HG03025 (cell line): Measurements from ENCODE around the gene CRLF3.
A peak's percentile ranks its signal among the peaks of the same experiment; 100 is the strongest.
"Not testable (repeated sequence)": the region's sequence is repeated elsewhere in the genome, so short reads cannot be mapped to it uniquely, and the experiment has no call there.

Experiments used
- ATAC-seq: cut with Tn5 transposase; IDR thresholded peaks from one replicate; pipeline ENCODE4 v1.9.1; 2021; ENCODE audit warnings: mild to moderate bottlenecking, moderate library complexity; ENCODE audit not compliant: unreplicated experiment, low FRiP score

CRLF3 gene, protein sequence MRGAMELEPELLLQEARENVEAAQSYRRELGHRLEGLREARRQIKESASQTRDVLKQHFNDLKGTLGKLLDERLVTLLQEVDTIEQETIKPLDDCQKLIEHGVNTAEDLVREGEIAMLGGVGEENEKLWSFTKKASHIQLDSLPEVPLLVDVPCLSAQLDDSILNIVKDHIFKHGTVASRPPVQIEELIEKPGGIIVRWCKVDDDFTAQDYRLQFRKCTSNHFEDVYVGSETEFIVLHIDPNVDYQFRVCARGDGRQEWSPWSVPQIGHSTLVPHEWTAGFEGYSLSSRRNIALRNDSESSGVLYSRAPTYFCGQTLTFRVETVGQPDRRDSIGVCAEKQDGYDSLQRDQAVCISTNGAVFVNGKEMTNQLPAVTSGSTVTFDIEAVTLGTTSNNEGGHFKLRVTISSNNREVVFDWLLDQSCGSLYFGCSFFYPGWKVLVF

GRCh38 chr17:30824356-30825145, at the start of gene CRLF3:
Gene CRLF3 (minus strand): TSS chr17:30824692. CDS start chr17:30824651, 41 bp downstream.
- peak; percentile 76 for ATAC-seq

DNA sequence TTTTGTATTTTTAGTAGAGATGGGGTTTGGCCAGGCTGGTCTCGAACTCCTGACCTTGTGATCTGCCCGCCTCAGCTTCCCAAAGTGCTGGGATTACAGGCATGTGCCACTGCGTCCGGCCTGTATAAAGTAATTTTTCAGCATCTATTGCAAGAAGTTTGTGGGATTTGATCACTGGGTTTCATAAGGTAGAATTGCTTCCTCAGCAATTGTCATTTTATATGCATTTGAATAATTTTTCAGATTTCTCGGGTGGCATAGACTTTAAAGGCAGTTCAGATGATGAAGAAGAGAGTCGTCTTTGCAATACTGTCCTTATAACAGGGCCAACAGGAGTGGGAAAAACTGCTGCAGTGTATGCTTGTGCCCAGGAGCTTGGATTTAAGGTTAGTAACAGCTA, 44.5 kb upstream of the CRLF3 start:
- ATAC-seq = no peak

- ATAC-seq = no peak
Measured at GRCh38 chr17:30864636-30865035, 40.1 kb upstream of the CRLF3 start.

- no peak for ATAC-seq
Measured at GRCh38 chr17:30858556-30859250, 34.2 kb upstream of the CRLF3 start.

DNA sequence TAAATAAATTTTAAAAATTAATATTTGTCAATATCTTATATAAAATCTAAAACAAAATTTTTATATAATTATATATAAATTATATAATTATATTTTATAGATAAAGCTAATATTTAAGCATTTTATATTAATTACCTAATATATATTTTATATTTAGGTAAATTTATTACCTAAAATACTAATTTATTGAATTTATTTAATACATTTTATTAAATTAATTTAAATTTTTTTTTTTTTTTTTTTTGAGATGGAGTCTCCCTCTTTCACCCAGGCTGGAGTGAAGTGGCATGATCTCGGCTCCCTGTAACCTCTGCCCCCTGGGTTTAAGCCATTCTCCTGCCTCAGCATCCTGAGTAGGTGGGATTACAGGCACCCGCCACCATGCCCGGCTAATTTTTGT, 29.7 kb upstream of the CRLF3 start:
- no peak for ATAC-seq

GRCh38 chr17:30848021-30848420, 23.5 kb upstream of the CRLF3 start:
- no peak for ATAC-seq

GRCh38 chr17:30840771-30841170, 16.3 kb upstream of the CRLF3 start:
- ATAC-seq = no peak

DNA sequence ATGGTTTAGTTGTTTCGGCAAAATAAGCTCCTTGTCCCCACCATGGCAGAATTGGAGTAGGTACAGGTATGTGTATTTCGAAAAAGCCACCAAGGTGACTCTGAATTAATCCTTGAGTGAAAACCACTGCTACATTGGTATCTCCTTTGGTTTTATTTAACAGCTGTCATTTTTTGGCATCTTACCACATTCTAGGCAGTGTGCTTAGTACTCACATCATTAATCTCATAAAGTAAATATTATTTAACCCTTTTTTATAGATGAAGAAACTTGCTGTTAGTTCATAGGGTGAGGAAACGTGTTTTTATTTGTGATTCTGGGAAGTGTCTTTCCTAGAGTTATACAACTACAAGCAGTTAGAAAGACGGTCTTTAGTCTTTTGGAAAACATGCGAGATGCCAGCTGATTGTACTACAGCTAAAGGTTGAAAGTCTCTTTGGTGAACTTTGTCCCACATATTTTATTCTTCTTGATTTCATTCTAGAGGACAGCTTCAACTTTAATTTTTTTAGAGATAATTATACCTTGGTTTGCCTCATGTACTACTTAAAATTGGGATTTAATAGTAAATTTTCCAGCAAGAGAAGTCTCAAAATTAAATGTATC, 13.8 kb upstream of the CRLF3 start:
- ATAC-seq = no peak

GRCh38 chr17:30832438-30833124, 8.1 kb upstream of the CRLF3 start:
- no peak for ATAC-seq

GRCh38 chr17:30831663-30832437, 7.4 kb upstream of the CRLF3 start, which contains the start of gene ATAD5:
Gene ATAD5 (plus strand): TSS chr17:30831966. CDS start chr17:30832348, 382 bp downstream.
- ATAC-seq = peak; percentile 61

DNA sequence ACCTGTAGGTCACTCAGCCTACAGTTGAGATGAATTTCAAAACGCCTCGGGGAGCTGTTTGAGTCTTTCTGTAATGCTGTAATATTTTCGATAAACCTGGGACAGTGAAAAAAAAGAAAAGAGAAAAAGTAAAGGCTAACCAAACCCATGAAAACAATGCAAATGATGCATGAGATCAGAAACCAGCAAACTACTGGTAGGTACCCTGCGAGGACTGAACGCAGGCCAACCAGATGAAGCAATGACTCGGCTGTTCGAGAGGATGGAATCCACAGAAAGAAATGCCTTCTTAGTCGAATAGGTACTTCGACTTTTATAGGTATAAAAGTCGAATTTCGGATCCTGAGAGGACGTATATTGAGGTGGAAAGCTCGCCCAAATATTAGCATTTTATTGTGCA, 6.8 kb upstream of the CRLF3 start:
- no peak for ATAC-seq

- ATAC-seq = no peak
Measured at GRCh38 chr17:30829022-30829421, 4.5 kb upstream of the CRLF3 start.

DNA sequence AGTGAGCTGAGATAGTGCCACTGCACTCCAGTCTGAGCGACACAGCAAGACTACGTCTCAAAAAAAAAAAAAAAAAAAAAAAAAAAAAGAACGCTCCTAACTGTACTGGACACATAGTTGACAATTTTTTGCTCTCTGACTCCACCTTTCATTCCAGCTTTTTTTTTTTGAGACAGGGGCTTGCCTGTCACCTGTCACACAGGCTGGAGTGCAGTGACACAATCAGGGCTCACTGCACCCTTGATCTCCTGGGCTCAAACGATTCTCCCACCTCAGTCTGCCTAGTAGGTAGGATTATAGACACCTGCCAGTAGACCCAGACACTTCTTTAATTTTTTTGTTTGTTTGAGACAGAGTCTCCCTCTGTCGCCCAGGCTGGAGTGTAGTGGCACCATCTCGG, 2.6 kb upstream of the CRLF3 start:
- ATAC-seq = no peak

GRCh38 chr17:30824002-30824355, 513 bp downstream of the CRLF3 start:
- no peak for ATAC-seq

GRCh38 chr17:30823421-30823820, 1.1 kb downstream of the CRLF3 start:
- no peak for ATAC-seq

DNA sequence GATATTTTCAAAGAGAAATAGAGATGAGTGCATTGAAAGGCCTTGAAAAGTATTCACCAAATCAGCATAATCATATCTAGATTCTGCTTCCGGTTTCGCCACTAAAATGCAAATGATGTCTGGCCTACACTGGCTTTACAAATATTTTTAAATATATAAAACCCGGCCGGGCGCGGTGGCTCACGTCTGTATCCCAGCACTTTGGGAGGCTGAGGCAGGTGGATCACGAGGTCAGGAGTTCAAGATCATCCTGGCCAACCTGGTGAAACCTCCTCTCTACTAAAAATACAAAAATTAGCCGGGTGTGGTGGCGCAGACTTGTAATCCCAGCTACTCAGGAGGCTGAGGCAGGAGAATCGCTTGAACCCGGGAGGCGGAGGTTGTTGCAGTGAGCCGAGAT, 1.6 kb downstream of the CRLF3 start:
- ATAC-seq = not testable (repeated sequence)

DNA sequence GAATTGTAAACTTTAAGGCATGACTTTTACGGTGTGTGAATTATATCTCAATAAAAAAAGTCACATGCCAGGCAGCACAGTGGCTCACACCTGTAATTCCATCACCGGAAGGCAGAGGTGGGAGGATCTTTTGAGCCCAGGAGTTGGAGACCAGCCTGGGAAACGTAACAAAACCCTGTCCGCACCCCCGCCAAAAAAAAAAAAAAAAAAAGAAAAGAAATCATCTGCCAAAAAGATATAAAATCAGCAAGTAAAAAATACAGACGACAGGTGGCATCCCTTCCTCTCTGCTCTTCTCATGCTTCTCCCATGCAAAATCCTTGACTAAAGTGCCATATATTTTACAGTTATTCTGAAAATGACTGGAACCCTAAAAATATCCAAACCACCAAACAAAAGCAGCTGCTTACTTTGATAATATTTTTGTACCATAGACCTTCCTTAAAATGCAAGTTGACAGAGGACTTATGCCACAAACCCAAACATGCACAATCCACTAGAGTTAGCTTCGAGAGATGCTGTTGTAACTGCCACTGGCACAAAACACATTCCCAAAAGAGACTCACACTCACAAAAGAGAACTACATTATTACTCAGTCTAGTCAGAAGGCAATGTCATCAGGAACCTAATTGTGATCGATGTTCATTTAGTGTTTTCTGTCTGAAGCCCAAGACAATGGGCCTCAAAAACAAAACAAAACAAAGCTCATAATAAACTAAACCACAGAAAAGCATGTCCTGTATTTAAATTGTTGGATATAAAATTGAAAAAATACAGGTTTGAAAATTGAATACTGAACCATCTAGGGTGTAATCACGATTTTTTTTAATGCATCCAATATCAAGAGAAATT, 2.4 kb downstream of the CRLF3 start:
- no peak for ATAC-seq

- no peak for ATAC-seq
Measured at GRCh38 chr17:30819971-30820705, 4.4 kb downstream of the CRLF3 start.
